ENCODE data around the gene CNDP1.
"Not testable (repeated sequence)": the region's sequence is repeated elsewhere in the genome, so short reads cannot be mapped to it uniquely, and the experiment has no call there.

CNDP1 gene

DNA sequence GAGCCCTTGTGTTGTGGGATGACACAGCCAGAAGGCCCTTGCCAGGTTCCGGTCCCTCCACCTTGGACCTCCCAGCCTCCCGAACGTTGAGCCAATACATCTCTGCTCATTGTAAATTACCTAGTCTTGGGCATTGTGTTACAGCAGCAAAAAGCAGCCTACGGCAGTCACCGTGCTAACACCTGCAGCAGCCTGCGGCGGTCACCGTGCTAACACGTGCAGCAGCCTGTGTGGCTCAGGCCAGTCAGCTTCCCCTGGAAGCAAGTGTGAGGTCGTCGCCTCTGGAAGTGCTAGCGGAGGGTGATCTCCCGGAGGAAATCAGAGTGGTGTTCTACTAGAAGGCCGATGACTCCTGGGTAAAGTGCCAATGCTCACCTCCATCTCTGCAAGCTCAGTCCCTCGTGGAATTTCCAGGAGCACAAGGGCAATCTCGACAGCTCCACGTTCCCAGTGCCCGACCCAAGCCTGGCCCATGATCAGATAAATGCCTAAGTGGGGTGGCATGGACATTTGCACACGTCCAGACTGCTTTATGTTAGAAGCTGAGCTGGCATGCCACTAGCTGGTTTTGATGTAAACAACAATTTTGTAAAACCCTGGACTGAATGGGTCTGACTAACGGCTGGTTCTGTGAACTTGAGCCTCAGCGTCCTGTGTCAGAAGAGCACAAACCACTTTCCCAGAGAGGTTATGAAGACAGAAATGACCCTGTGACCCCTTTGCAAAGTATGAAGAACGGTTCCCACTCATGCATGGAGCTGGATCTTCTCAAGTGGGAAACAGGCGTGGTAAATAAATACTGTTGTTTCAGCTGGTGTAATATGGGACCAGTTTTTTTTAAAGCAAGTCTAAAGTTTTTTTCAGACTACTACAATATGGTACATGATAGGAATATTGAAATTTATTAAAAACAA lies 11.4 kb upstream of the CNDP1 start:
- DNase-seq, result no peak

DNA sequence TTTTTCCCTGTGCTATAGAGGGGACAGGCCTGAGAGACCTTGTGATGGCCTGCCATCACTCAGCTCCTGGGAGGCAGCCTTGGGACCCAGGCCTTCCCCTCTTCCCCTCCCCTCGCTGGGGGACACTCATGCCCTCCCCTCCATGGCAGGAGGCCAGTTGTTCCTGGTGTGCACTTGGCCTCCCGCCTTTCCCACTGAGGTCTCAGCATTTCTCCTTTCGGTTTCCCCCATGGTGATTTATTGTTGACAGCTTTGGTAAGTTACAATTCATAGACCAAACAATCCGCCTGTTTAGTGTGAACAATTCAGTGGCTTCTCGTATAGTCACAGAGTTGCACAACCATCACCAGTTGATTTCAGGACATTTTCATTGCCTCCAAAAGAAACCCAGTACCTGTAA lies 10.2 kb upstream of the CNDP1 start:
- DNase-seq, result no peak

DNA sequence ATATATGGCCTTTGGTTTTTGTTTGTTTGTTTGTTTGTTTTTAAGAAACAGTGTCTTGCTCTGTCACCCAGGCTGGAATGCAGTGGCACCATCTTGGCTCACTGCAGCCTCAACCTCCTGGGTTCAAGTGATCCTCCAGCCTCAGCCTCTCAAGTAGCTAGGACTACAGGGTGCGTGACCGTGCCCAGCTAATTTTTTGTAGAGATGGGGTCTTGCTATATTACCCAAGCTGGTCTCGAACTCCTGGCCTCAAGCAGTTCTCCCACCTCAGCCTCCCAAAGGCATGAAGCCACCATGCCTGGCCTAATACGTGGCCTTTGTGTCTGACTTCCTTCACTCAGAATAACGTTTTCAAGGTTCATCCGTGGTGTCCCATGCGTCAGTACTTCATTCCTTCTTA lies 9.4 kb upstream of the CNDP1 start:
- not testable (repeated sequence) for DNase-seq

DNA sequence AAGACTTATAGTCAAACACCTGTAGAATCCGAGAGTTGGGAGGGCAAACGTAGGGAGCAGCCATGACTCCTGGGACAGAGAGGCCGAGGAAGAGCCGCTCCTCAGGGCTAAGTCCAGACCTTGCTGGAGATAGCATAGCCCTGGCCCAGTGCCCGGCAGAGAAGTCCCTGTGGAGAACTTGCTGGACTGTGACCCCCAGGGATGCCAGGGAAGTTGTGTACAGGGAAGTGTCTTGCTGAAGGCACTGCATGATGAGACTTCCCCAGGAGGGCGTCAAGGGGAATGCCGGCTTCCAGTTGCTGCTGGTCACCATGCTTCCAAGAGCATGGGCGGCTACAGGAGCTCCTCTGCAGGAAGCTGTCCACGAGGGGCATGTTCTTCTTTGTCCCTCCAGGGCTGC lies 8.6 kb upstream of the CNDP1 start:
- no peak for DNase-seq

DNA sequence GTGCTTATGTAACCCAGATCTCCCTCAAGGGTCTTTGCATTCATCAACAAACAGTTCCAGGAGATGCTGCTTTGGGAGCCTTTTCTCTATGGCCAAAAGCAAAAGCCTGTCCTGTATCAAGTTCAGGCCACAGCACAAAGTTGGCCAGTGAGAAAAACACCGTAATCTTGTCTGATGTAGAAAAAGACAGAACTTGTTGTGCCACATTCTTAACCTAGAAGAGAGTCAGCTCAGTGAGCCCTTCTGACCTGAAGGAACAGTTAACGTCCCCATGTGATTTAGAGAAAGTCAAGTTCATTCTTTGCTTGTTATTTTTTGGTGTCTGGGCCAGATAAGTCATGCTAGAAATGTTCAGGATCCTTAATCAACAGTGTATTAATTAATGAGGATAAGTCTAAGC lies 7.8 kb upstream of the CNDP1 start:
- DNase-seq, result no peak

DNA sequence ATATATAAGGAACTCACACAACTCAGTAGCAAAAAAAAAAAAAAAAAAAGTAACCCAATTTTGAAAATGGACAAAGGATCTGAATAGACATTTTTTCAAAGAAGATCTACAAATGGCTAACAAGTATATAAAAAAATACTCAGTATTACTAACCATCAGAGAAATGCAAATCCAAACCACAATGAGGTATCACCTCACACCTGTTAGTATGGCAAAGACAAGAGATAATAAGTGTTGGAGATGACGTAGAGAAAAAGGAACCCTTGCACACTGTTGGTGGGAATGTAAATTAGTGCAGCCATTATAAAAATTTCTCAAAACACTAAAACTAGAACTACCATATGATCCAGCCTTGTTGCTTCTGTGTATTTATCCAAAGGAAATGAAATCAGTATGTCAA lies 5.8 kb upstream of the CNDP1 start:
- no peak for DNase-seq

DNA sequence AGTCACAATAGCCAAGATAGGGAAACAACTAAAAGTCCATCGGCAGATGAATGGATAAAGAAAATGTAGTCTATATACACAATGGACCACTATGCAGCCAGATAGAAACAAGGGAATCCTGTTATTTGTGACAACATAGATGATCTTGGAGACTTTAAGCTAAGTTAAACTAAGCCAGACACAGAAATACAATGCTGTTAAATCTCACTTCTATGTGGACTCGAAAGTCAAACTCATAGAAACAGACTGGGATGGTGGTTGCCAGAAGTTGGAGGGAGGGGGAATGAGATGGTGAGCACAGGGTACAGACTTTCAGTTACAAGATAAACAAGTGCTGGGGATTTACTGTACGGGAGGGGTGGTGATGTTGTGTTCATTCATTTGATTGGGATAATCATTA lies 5.4 kb upstream of the CNDP1 start:
- DNase-seq, result no peak

DNA sequence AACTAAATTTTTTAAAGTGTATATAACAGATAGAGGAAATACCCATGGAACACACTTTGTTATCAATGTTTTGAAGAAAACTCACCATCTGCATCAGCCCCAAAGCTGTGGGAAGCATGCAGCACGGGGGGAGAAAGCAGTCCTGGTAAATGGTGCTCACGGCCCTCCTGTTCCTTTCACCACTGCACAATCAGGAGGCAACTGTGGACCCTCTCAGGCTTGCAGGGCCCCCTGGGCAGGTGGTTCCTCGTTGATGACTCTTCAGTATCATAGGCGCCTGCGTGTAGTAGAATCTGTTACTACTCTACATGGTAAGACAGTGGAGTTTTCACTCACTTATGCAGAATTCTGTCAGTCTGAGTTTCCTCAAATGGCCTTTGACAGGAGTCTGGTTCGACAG lies 4.9 kb upstream of the CNDP1 start:
- no peak for DNase-seq

DNA sequence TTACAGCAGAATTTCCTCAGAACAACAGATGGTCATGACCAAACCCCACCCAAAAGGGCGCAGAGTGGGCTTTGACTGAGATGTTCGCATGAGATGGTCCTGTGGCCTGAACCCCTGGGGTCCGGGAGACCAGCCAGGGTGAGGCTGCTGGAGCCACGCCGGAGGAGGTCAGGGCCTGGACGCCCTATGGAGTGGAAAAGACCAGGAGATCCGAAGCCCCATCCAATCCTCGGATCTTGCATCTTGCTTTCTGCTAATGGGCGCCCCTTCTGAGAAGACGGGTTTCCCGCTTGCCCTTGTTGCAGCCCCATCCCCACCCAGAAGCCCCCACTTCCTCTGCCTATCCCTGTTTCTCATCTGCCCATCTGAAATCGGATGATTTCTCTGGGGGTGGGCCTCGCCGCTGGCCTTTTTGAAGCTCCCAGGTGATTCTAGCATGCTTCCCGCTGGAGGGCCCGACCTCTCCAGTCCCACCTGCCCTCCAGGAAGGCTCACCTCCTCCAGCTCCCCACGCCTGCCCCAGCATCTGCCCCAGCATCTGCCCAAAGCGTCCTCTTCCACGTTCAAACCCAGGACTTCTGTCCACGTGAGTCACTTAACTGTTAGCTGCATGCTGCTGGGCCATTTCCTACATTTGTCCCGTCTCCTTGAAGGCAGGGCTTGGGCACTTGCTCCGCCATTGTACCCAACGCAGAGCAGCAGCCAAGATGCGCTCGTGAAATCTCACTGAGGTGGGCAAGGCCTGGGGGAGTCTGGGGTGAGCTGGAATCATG lies 4.3 kb upstream of the CNDP1 start:
- DNase-seq, result no peak

DNA sequence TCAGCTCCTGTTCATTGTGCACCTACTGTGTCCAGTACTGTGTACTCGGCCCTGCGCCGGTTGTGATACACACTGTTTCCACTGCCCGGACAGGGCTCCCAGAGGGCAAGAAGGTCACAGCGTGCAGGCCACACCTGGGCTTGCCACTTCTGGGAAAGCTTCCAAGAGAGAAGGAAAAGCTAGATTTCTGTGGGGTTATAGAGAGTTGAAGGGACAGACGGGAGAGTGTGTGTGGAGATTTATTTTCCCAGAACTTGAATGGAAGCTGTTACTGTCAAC lies 3.8 kb upstream of the CNDP1 start:
- no peak for DNase-seq

DNA sequence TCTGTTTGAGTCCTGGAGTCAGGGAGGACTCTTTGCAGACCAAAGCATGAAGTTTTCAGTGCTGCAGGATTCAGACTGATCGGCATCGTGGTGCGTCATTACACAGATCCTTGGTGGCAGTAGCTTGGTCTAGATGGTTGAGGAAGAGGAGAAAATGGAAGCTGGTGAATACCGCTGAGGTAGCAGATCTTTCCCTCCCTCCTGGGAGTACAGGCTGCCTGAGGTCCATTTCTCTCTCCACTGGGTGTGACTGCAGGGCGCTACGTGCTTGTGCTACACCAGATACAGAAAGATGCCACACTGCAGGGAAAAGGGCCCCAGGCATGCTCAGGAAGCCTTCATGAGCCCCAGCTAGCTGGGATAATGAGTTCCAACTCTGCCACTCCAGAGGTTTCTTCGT lies 3.3 kb upstream of the CNDP1 start:
- no peak for DNase-seq

DNA sequence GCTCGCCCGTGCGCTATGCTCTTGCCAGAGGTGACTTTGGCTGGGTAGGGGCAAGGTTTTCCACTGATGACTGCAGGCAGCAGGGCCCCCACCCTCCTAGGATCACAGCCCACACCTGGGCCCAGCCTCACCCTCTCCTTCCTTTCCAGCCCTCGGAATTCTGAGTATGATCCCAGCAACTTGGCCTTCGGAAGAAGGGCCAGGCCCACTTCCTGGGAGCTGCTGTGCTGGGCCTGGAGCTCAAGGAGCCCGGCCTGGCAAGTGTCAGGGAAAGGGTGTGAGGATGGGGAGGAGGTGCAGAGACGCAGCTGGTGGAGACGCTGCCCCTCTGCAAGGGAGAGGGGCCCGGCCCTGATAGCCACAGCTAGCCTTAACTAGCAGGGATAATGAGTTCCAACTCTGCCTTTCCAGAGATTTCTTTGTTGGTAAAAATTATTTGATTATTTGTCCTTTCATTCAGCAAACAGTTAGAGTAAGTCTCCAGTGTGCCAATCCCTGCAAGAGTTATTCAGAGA lies 1.7 kb upstream of the CNDP1 start:
- DNase-seq, result no peak

DNA sequence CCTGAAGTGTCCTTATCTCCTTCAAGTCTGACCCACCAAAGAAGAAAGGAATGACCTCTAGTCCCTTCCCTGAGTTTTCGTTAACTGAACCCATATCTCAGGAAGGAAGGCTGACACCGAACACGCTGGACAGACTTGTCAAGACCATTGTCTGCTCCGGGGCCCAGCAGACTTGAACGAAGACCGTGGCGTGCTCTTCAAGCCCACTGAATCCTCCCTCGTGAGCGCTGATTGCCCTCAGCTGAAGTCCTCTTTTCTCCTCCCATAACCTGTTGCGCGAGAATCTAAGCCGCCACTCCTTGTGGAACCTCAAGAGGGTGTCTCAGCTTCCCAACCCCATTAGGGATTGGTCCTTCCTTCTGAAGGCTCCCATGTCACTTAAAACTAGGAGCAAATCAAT lies 634 bp upstream of the CNDP1 start:
- DNase-seq, result no peak

DNA sequence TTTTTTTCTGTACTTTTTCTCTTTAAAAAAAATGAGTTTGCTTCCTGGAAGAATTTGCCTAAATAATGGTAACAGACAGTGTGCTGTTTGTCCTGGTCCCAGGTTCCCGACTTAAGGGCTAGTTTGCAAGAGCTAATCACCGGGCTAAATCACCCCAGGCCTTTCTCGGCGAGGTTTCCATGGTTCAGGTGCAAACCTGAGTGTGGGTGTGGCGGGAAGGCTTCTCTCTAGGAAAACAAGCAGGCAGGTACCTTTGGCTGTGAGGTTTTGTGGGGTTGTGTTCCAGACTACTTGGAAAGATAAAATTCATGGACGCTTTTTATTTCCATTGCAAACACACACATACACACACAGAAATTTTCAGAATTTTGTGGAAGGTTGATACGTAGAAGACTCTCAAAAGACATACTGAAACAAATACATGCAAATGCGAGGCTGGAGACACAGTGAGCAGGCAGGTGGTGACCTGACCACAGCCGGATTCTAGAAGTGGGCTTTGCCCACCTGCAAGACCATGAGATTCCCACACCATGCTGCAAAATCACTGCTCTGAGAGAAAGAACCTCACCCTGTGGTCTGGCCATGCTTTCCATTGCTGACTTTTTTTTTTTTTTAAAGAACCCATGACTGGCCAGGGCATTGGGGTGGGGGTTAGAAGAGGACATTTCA lies 815 bp downstream of the CNDP1 start:
- no peak for DNase-seq

DNA sequence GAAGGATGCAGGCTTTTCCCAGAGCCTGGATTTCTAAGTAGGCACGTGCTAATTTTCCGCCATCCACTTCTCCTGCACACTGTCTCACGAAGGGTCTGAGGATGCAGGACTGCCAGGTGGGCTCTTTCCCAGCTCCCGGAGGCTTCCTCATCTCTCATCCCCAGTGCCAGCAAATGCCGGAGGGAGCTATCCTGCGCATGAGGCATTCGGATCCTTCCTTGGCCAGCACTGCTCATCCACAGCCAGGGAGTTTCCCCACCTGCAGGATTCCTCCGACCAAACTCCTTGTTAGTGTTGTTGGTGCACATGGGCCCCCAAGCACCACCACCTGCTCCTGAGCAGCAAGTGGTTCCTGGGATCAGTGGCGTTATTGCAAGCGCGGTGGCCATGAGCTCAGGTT lies 5.0 kb downstream of the CNDP1 start:
- no peak for DNase-seq

DNA sequence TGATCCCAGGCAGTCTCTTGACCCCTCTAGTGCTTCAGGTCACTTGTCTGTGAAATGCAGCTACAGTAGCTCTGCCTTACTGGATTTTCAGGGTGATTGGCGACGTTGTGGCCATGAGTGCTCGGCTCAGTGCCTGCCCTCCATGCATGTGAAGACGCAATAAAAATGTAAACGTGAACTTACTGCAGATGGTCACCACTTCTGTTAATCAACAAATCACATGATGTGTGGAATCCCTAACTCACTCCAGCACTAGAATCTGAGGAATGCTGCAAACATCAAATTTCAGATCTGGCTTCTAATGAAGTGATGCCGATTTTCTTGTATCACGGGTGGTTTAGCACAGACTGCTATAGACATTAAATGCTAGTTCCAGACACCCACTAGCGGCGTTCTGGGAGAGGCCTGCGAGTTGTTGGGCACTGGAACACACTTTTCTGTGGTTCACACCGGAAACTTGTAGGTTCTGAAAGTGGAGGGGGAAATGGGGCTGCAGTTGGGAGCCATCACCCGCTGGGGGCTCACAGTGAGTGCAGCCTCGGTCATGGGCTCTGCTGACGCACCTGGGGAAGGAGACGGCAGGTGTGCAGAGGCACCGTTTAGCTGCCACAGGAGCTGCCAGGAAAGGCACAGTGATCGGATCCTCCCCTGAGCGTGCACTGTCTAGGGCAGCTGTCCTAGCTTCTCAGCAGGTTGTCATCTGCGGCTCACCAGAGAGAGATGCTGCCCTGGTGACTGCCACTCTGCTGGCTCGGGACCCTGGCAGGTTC lies 6.5 kb downstream of the CNDP1 start:
- DNase-seq, result no peak

DNA sequence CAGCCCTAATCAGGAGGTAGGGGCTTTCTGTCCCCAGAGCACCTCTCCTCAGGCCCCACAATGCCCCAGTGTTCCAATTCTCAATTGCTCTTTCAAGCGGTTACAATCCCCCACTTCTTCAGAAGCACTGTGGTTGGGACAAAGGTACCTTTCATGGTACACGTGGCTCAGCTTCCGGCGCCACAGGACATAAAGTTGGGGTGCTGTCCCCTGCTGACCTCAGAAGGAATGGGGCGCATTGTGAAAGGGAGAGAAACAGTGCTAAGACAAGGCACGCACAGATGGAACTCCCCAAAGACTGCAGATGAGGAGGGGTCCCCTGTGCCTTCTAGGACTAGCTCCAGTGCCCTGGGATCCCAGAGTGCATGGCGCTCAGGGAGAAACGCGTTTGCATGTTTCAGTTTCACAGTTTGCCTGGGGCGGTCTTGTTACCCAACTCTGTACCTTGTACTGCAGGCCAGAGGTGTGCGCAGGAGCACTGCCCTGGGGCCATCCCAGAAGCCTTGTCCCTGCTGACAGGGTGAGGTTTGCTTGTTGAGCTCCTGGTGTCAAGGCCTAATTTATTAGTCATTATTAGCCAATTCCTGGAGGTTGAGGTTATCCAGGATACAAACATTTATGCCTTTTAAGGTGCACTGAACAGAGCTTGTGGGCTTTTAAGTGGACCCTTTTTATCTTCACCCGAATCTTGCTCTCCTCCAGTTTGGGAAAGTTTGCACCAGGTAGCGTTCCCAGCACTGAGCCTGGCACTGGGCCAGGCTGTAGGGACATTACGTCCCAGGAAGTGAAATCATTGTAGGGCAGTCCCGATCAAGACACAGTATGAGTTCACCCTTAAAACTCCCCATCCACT lies 7.6 kb downstream of the CNDP1 start:
- no peak for DNase-seq

DNA sequence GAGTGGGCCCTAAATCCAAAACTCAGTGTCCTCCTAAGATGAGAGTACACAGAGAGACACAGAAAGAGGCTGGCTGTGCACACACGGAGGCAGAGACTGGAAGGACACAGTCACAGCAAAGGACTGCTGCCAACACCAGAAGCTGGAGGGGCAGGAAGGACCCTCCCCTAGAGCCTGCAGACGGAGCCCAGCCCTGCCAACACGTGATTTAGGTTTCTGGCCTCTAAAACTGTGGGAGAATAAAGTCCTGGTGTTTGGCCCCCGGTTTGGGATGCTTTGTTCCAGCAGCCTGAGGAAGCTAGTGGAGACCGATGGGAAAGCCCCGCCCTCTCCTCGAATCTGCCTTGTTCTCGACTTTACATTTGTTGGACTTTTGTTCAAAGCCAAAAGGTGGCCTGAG lies 10.6 kb downstream of the CNDP1 start:
- DNase-seq, result no peak

DNA sequence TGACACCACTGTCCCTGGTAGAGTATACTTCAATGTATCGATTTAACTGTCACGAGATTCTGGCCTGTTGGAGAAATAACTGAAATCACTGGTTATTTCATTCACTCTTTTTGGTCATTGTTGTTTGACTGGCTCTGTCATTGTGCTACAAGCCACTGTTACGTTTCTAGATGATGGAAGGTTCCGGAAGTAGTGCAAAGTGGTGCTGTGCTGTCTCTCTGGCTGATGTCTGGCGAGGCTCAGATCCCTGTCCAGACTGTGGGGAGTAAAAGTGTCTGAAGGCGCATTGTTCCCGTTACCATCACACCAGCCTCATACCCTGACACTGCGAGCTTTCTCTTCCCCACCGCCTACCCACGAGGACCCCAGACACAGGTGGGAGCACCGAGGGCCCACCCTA lies 11.7 kb downstream of the CNDP1 start:
- no peak for DNase-seq

DNA sequence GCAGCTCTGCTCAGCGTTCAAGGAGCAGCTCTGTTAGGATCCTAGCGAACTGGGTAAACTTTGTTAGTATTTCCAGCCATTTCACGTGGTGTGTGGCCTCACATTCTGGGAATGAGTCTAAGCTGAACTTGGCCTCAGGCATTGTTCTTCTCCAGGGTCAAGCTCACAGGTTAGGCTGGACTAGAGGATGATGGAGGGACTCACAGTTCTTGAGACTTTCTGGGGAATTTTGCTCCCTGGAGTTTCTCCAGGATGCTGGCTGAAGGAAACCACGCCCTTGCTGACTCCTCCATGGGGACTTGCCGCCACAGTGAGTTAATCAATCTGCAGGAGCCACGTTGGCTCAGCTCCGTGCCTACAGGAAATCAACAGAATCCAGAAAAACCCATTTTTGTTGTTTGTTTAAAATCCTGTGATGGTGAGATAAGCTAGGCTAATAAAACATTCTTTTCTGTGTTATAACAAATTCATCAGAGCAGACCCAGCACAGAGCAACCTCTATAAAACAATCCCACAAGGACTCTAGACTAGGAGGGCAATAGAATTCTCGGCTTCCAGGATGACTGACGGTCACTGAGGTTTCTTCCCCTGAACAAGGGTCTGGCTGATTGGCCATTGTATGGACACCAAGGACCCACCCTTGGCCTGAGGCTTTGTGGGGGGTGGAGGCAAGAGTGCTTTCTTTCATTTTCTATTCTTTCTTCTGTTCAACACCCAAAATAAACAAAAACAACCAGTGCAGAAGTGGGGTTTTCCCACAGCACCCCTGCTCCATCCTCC lies 12.6 kb downstream of the CNDP1 start:
- DNase-seq, result no peak

DNA sequence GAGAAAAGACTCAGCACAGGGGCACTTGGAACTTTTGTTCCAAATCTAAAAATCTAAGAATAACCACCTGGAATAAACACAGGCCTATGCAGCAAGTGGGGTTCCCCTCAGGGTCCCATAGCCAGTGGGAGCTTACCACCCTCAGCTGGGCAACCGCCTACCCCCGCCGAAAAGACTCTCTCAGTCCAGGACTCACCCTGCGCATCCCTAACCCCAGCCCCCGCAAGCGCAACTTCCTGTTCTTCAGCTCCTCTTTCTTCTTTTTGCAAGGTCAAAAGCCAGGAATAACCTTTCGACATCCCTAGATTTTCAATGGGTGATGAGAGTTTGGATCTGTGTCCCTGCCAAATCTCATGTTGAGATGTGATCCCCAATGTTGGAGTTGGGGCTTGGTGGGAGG lies 13.6 kb downstream of the CNDP1 start:
- no peak for DNase-seq

Measured in eye (tissue), 1 donor.